ENCODE measurements around the gene TRHDE.
"Not testable (repeated sequence)": the region's sequence is repeated elsewhere in the genome, so short reads cannot be mapped to it uniquely, and the experiment has no call there.

TRHDE gene

DNA sequence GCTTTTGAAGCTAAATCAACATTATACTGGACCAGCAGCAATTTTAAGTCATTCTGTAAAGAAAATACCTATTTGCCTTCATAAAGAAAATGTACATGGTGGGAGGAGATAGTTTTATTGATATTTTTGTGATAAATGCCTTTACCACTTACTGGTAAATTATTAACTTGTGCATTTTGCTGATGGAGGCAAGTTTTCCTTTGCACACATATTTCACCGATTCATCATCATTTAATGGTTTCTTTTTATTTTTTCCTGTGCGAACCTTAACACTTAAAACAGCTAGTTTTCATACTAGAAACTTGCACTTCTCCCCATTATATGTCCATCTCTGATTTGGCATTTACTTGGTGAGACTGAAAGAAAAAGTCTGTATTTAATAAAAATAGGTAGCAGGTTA lies 239.3 kb downstream of the TRHDE start:
- no peak for DNase-seq (ENCODE audit: low read depth in 2 of 2)

DNA sequence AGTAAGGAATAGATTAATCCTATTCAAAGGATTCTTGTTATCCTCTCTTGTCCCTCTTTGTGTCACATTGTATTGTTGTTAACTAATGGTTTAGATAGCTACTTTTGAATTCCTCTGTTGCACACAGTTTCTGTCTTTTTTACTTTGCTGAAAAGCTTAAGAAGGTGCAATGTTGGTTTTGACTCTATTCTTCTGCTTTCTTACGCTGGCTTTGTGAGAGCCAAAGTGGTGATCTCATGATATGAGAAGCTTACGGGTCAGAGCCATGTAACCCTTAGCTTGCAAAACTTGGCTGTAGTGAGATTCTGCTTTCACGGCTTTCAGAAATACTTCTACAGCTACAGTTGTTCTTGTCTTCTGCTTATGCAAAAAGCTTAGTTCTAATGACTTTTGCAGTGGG lies 239.7 kb downstream of the TRHDE start:
- DNase-seq (ENCODE audit: low read depth in 2 of 2) = no peak

- DNase-seq (ENCODE audit: low read depth in 2 of 2) = not testable (repeated sequence)
Observed at GRCh38 chr12:72520044-72520678, 248.0 kb downstream of the TRHDE start.

- DNase-seq (ENCODE audit: low read depth in 2 of 2) = no peak
Observed at GRCh38 chr12:72521326-72521725, 249.2 kb downstream of the TRHDE start.

- no peak for DNase-seq (ENCODE audit: low read depth in 2 of 2)
Observed at GRCh38 chr12:72522411-72522810, 250.2 kb downstream of the TRHDE start.

- DNase-seq (ENCODE audit: low read depth in 2 of 2) = no peak
Observed at GRCh38 chr12:72523754-72524153, 251.6 kb downstream of the TRHDE start.

- no peak for DNase-seq (ENCODE audit: low read depth in 2 of 2)
Observed at GRCh38 chr12:72535212-72535990, 263.2 kb downstream of the TRHDE start.

GRCh38 chr12:72540811-72541210 lies 268.6 kb downstream of the TRHDE start:
- no peak for DNase-seq (ENCODE audit: low read depth in 2 of 2)

DNA sequence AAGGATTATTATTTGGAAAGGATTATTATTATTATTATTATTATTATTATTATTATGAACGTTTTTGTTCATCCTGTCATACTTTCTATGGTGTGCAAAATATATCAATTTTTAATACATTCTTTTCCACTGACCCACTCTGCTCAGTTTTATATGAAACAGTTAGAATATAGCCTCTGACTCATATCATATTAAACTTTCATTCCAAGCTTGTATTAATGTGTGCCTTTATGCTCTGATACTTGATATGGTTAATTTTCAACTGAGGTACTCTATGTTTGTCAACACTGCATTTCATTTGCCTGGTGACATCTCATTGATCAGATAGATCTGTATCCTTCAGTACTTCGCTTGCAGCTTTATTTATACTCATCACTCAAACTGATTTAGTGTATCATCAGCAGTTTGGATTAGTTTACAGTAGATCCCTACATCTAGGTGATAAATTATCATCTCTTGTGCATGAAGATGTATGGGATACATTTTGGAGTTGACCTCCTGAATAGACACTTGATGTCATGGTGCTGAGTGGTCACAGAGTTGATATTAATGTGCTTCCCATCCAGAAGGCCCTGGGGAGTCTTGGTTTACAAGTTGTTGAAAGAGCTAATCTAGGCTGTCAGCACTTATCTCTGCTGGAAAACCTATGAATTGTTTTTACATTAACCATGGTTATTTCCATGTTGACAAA lies 271.8 kb downstream of the TRHDE start:
- DNase-seq (ENCODE audit: low read depth in 2 of 2) = no peak

- DNase-seq (ENCODE audit: low read depth in 2 of 2) = no peak
Observed at GRCh38 chr12:72546106-72546505, 273.9 kb downstream of the TRHDE start.

GRCh38 chr12:72547573-72547972 lies 275.4 kb downstream of the TRHDE start:
- no peak for DNase-seq (ENCODE audit: low read depth in 2 of 2)

GRCh38 chr12:72549184-72549583 lies 277.0 kb downstream of the TRHDE start:
- no peak for DNase-seq (ENCODE audit: low read depth in 2 of 2)

DNA sequence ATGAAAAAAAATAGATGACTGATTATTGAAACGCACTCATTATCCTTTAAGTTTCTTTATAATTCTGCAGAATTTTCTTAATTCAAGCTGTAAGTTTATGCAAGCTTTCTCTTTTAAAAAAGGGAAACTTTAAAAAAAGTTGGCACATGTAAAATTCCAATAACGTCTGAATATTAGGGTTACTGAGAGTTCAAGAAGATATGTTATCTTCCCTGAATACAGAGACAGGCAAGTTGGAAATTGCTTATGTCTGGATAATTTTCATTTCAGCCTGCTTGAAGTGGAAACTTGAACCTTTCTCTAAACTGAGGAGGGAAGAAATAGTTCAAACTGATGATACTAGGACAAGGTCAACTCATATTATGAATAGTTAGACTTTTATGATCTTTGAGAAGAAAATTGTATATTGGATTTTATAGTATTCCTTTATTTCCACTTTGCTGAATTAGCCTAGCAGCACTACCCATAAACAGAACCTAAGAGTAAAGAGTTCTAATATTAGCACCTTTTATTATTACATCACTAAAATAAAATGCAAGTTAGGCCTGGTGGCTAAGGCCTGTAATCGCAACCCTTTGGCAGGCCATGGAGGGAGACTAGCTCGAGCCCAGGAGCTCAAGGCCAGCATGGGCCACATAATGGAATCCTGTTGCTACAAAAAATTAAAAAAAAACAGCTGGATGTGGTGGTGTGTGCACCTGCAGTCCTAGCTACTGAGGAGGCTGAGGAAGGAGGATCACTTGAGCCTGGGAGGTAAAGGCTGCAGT lies 288.0 kb downstream of the TRHDE start:
- no peak for DNase-seq (ENCODE audit: low read depth in 2 of 2)

DNA sequence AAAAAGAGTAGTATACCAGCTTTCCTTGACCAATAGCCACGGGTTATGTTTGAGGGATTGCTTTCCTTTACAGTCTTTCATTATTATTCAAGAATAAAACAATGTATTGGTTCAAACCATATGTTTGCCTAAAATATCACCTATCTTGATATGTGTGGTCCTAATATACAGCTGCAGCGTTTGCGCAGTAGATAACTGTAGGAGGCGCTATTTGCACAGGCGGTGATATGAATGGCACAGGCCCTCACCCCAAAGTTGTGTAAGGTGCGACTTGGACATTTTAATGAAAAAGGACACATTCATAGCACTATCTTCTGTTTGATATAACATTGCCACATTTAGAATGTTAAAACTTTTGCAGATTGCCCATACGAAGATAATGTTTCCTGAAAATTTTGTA lies 298.4 kb downstream of the TRHDE start:
- no peak for DNase-seq (ENCODE audit: low read depth in 2 of 2)

DNA sequence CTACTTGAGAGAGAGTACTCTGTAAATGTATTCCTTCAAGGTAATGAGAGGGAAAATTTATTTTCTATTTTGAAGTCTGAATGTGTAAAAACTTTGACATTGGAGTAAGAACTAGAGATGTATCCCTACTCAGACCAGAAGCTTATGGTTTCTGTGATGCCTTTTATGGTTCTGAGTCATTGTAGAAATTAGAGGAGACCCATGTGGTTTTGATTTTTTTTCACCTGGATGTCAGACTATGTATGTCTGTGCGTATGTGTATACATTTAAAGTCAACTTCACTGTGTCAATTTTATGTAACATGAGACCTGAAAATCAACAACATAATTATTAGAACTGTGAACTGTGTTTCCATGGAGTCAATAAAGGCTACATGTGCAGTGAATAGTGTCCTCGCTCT lies 302.0 kb downstream of the TRHDE start:
- DNase-seq (ENCODE audit: low read depth in 2 of 2) = no peak

DNA sequence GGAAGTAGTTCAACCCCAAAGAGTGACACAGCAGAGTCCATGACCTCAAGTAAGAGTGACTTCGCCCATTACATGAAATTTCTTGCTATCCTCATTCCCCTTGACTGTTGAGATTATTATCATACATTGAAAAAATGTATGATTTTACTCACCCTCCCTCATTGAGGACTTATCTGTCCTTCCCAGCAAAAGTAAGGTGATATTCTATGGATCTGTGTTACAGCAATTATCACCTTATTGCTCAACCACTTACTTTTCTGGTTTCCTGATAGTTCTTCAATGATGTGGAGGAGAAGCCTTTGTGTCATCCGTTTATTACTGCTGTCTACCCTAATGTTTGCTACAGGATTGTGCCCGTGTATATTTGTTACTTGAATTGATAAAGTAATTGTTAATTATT lies 306.2 kb downstream of the TRHDE start:
- DNase-seq (ENCODE audit: low read depth in 2 of 2) = no peak

DNA sequence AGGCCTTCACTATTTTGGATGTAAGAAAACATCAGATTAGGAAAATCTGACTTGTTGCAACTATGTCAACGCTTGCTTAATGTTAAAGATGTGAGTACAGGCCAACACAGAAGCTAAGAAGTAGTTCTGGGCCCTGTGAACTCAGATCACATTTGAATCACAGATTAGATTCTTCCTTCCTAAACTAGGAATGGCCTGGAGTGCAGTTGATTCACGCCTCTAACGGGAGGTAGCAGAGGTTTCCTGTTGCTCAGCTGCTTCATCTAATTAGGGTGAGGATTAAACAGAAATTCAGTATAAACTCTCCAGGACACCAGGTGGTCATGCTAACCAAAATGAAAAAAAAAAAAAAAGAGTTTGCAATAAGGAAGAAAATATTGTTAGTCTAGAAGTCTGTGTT lies 314.3 kb downstream of the TRHDE start:
- DNase-seq (ENCODE audit: low read depth in 2 of 2) = no peak

DNA sequence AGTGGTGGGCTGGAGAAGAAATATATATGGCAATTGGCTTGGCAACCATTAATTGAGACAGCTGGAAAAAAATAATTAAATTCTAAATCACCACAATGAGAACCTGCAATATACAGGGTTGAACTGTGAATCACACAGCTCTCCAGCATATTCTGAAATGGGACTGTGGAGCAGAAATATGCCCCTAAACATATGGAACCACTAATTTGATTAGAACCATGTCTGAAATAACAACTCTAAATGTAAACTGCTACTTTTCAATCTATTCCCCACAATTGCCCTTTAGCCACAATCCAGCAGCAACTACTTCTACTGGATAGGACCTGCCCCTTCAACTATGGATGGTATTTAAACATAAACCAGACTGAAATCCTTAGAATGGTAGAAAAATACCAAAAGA lies 330.4 kb downstream of the TRHDE start:
- DNase-seq (ENCODE audit: low read depth in 2 of 2) = no peak

DNA sequence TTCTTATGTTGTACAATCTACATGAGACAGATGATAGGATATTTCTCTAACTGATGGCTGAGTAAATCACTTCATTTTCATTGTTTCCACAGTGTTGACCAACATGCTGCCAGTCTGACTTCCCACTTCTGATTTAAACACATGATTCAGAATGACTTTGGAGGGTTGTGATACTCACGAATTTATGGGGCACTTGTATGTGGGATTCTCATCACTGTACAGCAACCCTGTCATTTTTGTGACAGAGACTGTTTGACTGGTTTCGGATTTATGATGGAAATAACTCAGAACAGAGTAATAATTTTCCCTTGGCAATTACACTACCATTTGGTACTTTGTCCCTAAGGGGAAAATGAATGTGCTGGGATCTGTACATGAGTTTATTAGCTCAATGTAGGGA lies 333.8 kb downstream of the TRHDE start:
- no peak for DNase-seq (ENCODE audit: low read depth in 2 of 2)

- DNase-seq (ENCODE audit: low read depth in 2 of 2) = no peak
Observed at GRCh38 chr12:72610342-72610741, 338.2 kb downstream of the TRHDE start.

DNA sequence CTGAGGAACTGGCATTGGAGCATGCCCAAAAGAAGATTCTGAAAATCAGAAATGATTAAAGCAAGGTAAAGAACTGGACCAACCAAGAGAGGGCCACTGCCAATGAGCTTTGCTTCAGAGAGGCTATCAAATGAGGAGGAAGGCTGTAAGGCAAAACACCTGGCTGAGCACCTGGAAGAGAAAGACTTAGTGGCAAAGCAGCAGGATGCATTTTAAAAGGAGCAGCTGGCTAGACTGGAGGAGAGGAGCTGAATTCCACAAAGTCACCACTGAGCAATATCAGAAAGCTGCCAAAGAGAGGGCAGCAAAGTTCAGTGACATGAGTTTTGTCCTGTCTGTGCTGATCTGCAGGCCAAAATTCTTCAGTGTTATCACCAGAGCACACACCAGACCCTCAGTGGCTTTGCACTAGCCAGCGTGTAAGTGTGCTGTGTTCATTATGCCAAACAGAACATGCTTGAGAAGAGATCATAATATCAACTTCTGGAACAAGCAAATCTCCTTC lies 338.7 kb downstream of the TRHDE start:
- no peak for DNase-seq (ENCODE audit: low read depth in 2 of 2)

GRCh38 chr12:72612171-72612570 lies 340.0 kb downstream of the TRHDE start:
- no peak for DNase-seq (ENCODE audit: low read depth in 2 of 2)
